HEK293T (cell line): Measurements from ENCODE around the gene ZNF469.

Experiments used
- CTCF ChIA-PET: fragments of 350-600 bp; formaldehyde crosslinking; extraction: SDS; loops from one replicate; lab custom pipeline; 2021; ENCODE audit warnings: antibody characterized with exemption, inconsistent platforms; lab: Yijun Ruan, JAX
- POLR2A ChIA-PET: fragments of 350-600 bp; formaldehyde crosslinking; extraction: SDS; loops from one replicate; lab custom pipeline; 2020; ENCODE audit warnings: antibody characterized with exemption, inconsistent platforms; lab: Yijun Ruan, JAX
- DNase-seq: peaks from one replicate; pipeline ENCODE4 v3.0.0; 2012; ENCODE audit warnings: mixed read lengths; ENCODE audit errors: extremely low spot score
- ARNT ChIP-seq: fragments of 450-650 bp; IDR thresholded peaks from 2 replicates; pipeline ENCODE4 v1.6.1; 2017; ENCODE audit warnings: mild to moderate bottlenecking
- BHLHE40 ChIP-seq: fragments of 450-650 bp; IDR thresholded peaks from 2 replicates; pipeline ENCODE4 v1.6.1; 2016; ENCODE audit warnings: mild to moderate bottlenecking, moderate library complexity, borderline replicate concordance
- CTBP1 ChIP-seq: fragments of 450-650 bp; IDR thresholded peaks from 2 replicates; pipeline ENCODE4 v1.6.1; 2016; ENCODE audit warnings: borderline replicate concordance
- ELF4 ChIP-seq: fragments of 450-650 bp; IDR thresholded peaks from 2 replicates; pipeline ENCODE4 v1.6.1; 2017; ENCODE audit warnings: antibody characterized with exemption
- FOXA1 ChIP-seq: fragments of 450-650 bp; IDR thresholded peaks from 2 replicates; pipeline ENCODE4 v1.6.1; 2016; ENCODE audit warnings: mild to moderate bottlenecking
- FOXK2 ChIP-seq: fragments of 450-650 bp; IDR thresholded peaks from 2 replicates; pipeline ENCODE4 v1.6.1; 2016; ENCODE audit warnings: mild to moderate bottlenecking
- FOXM1 ChIP-seq: fragments of 450-650 bp; IDR thresholded peaks from 2 replicates; pipeline ENCODE4 v1.6.1; 2017; ENCODE audit warnings: mild to moderate bottlenecking, borderline replicate concordance
- HDGF ChIP-seq: fragments of 450-650 bp; IDR thresholded peaks from 2 replicates; pipeline ENCODE4 v1.6.1; 2017; ENCODE audit warnings: antibody characterized with exemption, borderline replicate concordance
- L3MBTL2 ChIP-seq: fragments of 450-650 bp; conservative IDR thresholded peaks from 2 replicates; pipeline ENCODE4 v1.6.1; 2016; ENCODE audit warnings: mild to moderate bottlenecking
- LEF1 ChIP-seq: fragments of 450-650 bp; IDR thresholded peaks from 2 replicates; pipeline ENCODE4 v1.6.1; 2017; ENCODE audit warnings: mild to moderate bottlenecking, borderline replicate concordance
- NFRKB ChIP-seq: fragments of 450-650 bp; IDR thresholded peaks from 2 replicates; pipeline ENCODE4 v1.6.1; 2016; ENCODE audit warnings: mild to moderate bottlenecking, moderate library complexity
- SP1 ChIP-seq: fragments of 450-650 bp; IDR thresholded peaks from 2 replicates; pipeline ENCODE4 v1.6.1; 2017
- SUZ12 ChIP-seq: fragments of 450-650 bp; IDR thresholded peaks from 2 replicates; pipeline ENCODE4 v1.6.1; 2016; ENCODE audit warnings: mild to moderate bottlenecking
- TARDBP ChIP-seq: fragments of 450-650 bp; IDR thresholded peaks from 2 replicates; pipeline ENCODE4 v1.6.1; 2016
- ZNF384 ChIP-seq: fragments of 450-650 bp; IDR thresholded peaks from 2 replicates; pipeline ENCODE4 v1.6.1; 2016
- TF ChIP-seq, protein P1 (sequence below): fragments of 450-650 bp; IDR thresholded peaks from 2 replicates; pipeline ENCODE4 v1.6.1; 2016

The ZNF469 gene

DNA sequence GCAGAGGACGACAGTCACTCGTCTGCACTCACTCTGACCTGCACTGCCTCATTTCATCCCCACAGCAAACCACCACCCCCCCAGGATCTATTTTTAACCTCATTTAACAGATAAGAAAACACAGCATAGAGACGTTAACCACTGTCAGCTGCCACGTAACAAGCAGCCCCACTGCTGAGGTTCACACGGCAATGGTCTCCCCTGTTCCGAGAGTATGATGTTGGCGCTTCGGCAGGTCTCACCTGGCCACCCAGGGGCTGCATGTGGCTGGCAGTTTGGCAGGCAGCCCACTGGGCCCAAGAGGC, 16.1 kb downstream of the ZNF469 start:
- no peak for DNase-seq
- ChIA-PET CTCF (no interaction called here), POLR2A (no interaction called here)
- TF ChIP-seq TARDBP, result no peak
- TF ChIP-seq L3MBTL2, result no peak
- TF ChIP-seq HDGF, result no peak
- no peak for TF ChIP-seq SUZ12
- no peak for TF ChIP-seq NFRKB
- TF ChIP-seq FOXM1, result no peak
- no peak for TF ChIP-seq ZNF384
- TF ChIP-seq ARNT, result no peak
- TF ChIP-seq, protein P1, sequence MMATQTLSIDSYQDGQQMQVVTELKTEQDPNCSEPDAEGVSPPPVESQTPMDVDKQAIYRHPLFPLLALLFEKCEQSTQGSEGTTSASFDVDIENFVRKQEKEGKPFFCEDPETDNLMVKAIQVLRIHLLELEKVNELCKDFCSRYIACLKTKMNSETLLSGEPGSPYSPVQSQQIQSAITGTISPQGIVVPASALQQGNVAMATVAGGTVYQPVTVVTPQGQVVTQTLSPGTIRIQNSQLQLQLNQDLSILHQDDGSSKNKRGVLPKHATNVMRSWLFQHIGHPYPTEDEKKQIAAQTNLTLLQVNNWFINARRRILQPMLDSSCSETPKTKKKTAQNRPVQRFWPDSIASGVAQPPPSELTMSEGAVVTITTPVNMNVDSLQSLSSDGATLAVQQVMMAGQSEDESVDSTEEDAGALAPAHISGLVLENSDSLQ, result no peak
- TF ChIP-seq LEF1, result no peak
- TF ChIP-seq FOXA1, result no peak
- no peak for TF ChIP-seq FOXK2
- TF ChIP-seq CTBP1, result no peak
- TF ChIP-seq SP1, result no peak

DNA sequence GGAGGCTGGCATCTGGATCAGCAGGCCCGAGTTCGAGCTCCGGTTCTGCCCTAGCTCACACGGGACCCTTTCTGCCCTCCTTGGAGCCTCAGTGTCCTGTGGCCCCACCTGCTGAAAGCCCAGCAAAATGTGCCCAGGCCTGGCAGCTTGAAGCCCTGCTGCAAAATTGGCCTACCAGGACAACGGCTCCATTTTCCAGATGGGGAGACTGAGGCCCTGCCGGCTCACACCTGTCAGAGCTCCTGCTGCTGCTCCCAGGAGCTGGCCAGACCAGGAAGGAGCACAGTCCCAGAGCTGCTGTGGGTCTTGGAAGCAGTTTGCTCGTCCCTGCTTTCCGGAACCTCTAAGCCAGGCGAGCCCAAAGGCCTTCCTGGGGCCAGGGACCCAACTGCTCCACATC, 17.4 kb downstream of the ZNF469 start:
- ChIA-PET CTCF (no interaction called here), POLR2A (no interaction called here)
- TF ChIP-seq TARDBP (no peak), ARNT (no peak), ZNF384 (no peak)
- DNase-seq, result no peak

DNA sequence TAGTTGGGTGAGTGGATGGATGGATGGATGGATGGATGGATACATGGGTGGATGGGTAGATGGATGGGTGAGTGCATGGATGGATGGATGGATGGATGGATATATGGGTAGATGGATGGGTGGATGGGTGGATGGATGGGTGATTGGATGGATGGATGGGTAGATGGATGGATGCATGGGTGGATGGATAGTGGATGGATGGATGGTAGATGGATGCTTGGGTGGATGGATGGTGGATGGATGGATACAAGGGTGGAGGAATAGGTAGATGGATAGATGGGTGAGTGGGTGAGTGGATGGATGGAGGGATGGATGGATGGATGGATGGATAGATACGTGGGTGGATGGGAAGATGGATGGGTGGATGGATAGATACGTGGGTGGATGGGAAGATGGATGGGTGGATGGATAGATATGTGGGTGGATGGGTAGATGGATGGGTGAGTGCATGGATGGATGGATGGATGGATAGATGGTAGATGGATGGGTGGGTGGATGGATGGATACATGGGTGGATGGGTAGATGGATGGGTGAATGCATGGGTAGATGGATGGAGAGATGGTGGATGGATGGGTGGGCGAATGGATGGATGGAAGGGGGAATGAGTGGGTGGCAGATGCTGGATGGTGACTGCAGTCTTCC, 19.0 kb downstream of the ZNF469 start:
- no peak for TF ChIP-seq FOXM1
- TF ChIP-seq ZNF384, result no peak
- no peak for TF ChIP-seq SP1
- no peak for TF ChIP-seq SUZ12
- TF ChIP-seq L3MBTL2, result no peak
- no peak for TF ChIP-seq BHLHE40
- no peak for TF ChIP-seq FOXA1
- TF ChIP-seq, protein P1, result no peak
- ChIA-PET POLR2A (no interaction called here), CTCF (no interaction called here)
- DNase-seq, result no peak

DNA sequence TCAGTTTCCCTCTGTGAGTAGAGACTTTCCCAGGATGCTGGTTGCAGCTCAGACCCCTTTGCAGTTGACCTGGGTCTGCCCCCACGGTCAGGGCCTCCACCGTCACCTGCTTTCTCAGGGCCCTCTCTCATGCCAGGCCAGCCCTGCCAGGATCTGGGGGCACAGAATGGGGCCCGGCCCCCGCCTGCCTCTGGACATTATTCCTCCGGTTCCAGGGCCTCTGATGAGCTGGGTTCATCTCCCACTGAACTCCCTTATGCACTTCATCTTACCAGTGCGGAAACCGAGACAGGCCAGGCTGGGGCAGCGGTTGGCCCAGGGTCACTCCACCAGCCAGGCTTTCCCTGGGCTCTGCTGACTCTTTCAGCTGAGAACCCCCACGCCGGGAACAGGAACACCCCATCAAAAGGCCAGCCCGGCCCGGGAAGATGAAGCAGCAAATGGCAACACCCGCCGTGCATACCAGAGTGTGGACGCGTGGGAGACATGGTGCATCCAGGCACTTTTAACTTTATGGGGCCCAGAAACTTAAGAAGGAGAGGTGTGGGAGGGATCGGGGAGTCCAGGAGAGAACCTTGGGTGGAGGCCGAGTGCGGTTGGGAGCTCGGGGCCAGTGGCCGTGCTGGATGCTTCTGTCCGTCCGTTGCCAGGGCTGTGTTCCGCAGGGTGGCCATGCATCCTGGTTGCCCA, 19.9 kb downstream of the ZNF469 start:
- DNase-seq, result no peak
- TF ChIP-seq LEF1 (no peak), HDGF (no peak), BHLHE40 (no peak), ELF4 (no peak), SP1 (no peak), ARNT (no peak), CTBP1 (no peak), FOXM1 (no peak), L3MBTL2 (no peak), TARDBP (no peak), FOXK2 (no peak), NFRKB (no peak), ZNF384 (no peak)
- TF ChIP-seq, protein P1, result no peak
- CTCF ChIA-PET, result no interaction called here
- POLR2A ChIA-PET, result no interaction called here

DNA sequence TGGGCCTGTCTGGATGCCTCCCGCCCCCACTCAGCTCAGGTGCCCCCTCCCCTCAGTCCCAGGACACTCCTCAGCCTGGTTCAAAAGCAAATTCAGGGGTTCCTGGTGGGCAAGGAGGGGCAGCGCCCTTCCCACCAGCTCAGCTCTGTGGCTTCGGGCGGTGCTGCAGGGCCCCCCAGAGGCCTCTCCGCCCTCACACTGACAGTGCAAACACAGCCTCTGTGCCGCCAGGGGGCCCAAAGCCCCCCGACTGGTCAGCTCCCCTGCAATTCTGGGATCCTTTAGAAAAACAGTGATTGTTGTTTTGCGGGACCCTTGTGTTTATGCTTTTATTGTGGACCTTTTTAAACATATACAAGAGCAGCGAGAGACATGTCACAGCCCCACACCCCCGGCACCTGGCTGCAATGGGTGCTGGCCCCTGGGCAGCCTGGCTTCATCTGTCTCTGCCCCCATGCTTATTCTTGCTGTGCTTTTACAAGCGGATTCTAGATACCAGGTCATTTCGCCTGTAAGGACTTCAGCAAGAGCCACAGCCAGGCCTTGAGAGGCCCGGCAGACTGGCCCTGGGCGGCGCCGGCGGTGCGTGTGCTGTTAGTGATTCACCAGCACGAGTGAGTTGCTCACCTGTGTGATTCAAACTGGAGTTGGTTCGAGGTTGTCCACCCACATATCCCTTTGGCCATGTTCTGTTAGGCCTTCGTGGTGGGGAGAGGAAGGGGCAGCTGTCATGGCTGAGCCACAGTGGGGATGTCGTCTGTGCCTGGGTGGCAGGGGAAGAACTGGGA, 21.2 kb downstream of the ZNF469 start:
- ChIA-PET POLR2A (no interaction called here), CTCF (no interaction called here)
- no peak for DNase-seq
- TF ChIP-seq ZNF384, result no peak
- no peak for TF ChIP-seq HDGF
- no peak for TF ChIP-seq NFRKB
- TF ChIP-seq, protein P1, result no peak
- TF ChIP-seq LEF1, result no peak

DNA sequence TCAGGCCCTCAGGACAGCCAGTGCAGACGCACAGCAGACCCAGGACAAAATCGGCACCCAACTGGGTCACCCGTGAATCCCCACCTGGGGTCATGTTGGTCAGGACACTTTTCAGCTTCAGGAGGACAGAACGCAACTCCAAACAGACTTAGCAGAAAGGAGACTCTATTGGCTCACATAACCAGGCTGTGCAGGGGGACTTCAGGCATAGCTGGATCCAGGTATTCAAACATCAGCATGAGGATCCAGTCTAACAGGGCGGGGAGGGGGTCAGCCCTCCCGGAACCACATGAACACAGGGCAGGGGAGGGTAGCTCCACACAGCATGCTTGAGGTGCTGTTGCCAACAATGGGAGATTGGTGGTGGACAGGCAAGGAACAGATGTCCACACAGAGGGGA, 22.0 kb downstream of the ZNF469 start:
- POLR2A ChIA-PET, result no interaction called here

More for the DNA sequence above, 22.0 kb downstream of the ZNF469 start:
- no peak for TF ChIP-seq SUZ12
- no peak for TF ChIP-seq SP1
- TF ChIP-seq L3MBTL2, result no peak
- no peak for TF ChIP-seq TARDBP
- TF ChIP-seq LEF1, result no peak
- TF ChIP-seq BHLHE40, result no peak
- TF ChIP-seq, protein P1, result no peak
- no peak for TF ChIP-seq ZNF384
- CTCF ChIA-PET, result no interaction called here
- no peak for DNase-seq
